A549 (cell line): ENCODE data around the gene CD300LF. TPM values are rescaled to one million over a fixed set of nuclear protein-coding genes. Genes with fewer than 3 reads are reported as not detected.

ENCODE experiments used
- ATAC-seq, 2 experiments: fragments of 200-7000 bp in 1 of 2; fragments of >200 bp in 1 of 2; cut with Nextera tagmentation in 1 of 2; cut with Tn5 transposase in 1 of 2; 3 replicates each; pipeline versions ENCODE4 v1.8.0 to v1.9.1; 2018 to 2020; ENCODE audit warnings: mild to moderate bottlenecking in 1 of 2, moderate library complexity in 1 of 2
- CTCF ChIA-PET: fragments of 300-600 bp; sonication (Branson Sonifier 250); formaldehyde crosslinking; extraction: SDS; loops from one replicate; lab custom pipeline; 2021; ENCODE audit warnings: antibody characterized with exemption, inconsistent platforms; lab: Yijun Ruan, JAX
- POLR2A ChIA-PET: fragments of 350-600 bp; formaldehyde crosslinking; extraction: SDS; loops from one replicate; lab custom pipeline; 2021; ENCODE audit warnings: antibody characterized with exemption, inconsistent platforms; lab: Yijun Ruan, JAX
- DNase-seq, 2 experiments: peaks; one replicate each; pipeline versions ENCODE4 v3.0.0 to v3.0.0-alpha.2; 2011 to 2016; ENCODE audit warnings: low read depth in 1 of 2, low spot score in 1 of 2
- FAIRE-seq: peaks from 2 replicates; lab custom pipeline; 2011; peaks lifted over from hg19 to GRCh38; lab: Jason Lieb, UNC
- H3K27ac ChIP-seq, 2 experiments: fragments of >200 bp; sonication (Bioruptor Twin); formaldehyde crosslinking; 3 replicates each; pipeline ENCODE4 v1.5.1; 2016 to 2017
- H3K4me1 ChIP-seq: fragments of >200 bp; sonication (Bioruptor Twin); formaldehyde crosslinking; 3 replicates; pipeline ENCODE4 v1.6.1; 2016
- H3K4me2 ChIP-seq: fragments of >200 bp; sonication (Bioruptor Twin); formaldehyde crosslinking; 3 replicates; pipeline ENCODE4 v1.6.1; 2016
- H3K4me3 ChIP-seq: fragments of >200 bp; sonication (Bioruptor Twin); formaldehyde crosslinking; 3 replicates; pipeline ENCODE4 v1.5.1; 2016
- H3K9me3 ChIP-seq: fragments of >200 bp; sonication (Bioruptor Twin); formaldehyde crosslinking; 3 replicates; pipeline ENCODE4 v1.6.1; 2016
- BCL3 ChIP-seq: fragments of >200 bp; sonication (Bioruptor Twin); formaldehyde crosslinking; IDR thresholded peaks from 3 replicates; pipeline ENCODE4 v1.6.1; 2016
- CHD2 ChIP-seq: fragments of 150-350 bp; IDR thresholded peaks from 2 replicates; pipeline ENCODE4 v1.6.1; 2014; ENCODE audit warnings: low read length; ENCODE audit not compliant: partially characterized antibody
- CHD4 ChIP-seq: fragments of 200-600 bp; sonication (generic); IDR thresholded peaks from 2 replicates; pipeline ENCODE4 v1.6.1; 2016; ENCODE audit warnings: antibody characterized with exemption, mild to moderate bottlenecking, borderline replicate concordance
- CTCF ChIP-seq: fragments of >200 bp; sonication (Bioruptor Twin); formaldehyde crosslinking; IDR thresholded peaks from 3 replicates; pipeline ENCODE4 v1.5.1; 2016
- EHMT2 ChIP-seq: fragments of 200-600 bp; sonication (generic); IDR thresholded peaks from 2 replicates; pipeline ENCODE4 v1.6.1; 2016; ENCODE audit warnings: antibody characterized with exemption, low read depth, mild to moderate bottlenecking, moderate library complexity
- FOXS1 ChIP-seq: fragments of 250-450 bp; sonication (Bioruptor Pico); IDR thresholded peaks from 2 replicates; pipeline ENCODE4 v1.5.0; 2020; ENCODE audit warnings: mild to moderate bottlenecking, moderate library complexity
- GATA3 ChIP-seq: IDR thresholded peaks from 2 replicates; pipeline ENCODE4 v1.6.1; 2012; ENCODE audit warnings: borderline replicate concordance
- HEYL ChIP-seq: fragments of 250-450 bp; sonication (Bioruptor Pico); IDR thresholded peaks from 2 replicates; pipeline ENCODE4 v1.8.0; 2021; ENCODE audit warnings: mild to moderate bottlenecking, moderate library complexity
- HOXB5 ChIP-seq: fragments of 250-450 bp; sonication (Bioruptor Pico); IDR thresholded peaks from 2 replicates; pipeline ENCODE4 v1.5.0; 2020; ENCODE audit warnings: mild to moderate bottlenecking, moderate library complexity
- JUN ChIP-seq, 2 experiments: fragments of >200 bp; sonication (Bioruptor Twin); formaldehyde crosslinking; IDR thresholded peaks; 2 replicates in 1 of 2; 3 replicates in 1 of 2; pipeline ENCODE4 v1.6.1; 2016 to 2017
- MAFK ChIP-seq: fragments of 450-650 bp; IDR thresholded peaks from 2 replicates; pipeline ENCODE4 v1.6.1; 2014; ENCODE audit not compliant: partially characterized antibody
- MAX ChIP-seq: IDR thresholded peaks from 2 replicates; pipeline ENCODE4 v1.6.1; 2012
- MYC ChIP-seq: IDR thresholded peaks from 2 replicates; pipeline ENCODE4 v1.6.1; 2012; ENCODE audit warnings: mild to moderate bottlenecking, inconsistent platforms, low read length, improper control_type of control experiment, borderline replicate concordance
- PHF8 ChIP-seq: fragments of 200-600 bp; sonication (generic); IDR thresholded peaks from 2 replicates; pipeline ENCODE4 v1.6.1; 2016; ENCODE audit warnings: low read depth, mild to moderate bottlenecking, antibody characterized with exemption, moderate library complexity, borderline replicate concordance
- RAD21 ChIP-seq, 2 experiments: fragments of >200 bp in 1 of 2; sonication (Bioruptor Twin) in 1 of 2; formaldehyde crosslinking in 1 of 2; IDR thresholded peaks in 1 of 2; conservative IDR thresholded peaks in 1 of 2; 2 replicates in 1 of 2; 3 replicates in 1 of 2; pipeline ENCODE4 v1.6.1; 2012 to 2018; ENCODE audit warnings: inconsistent platforms in 1 of 2
- RARB ChIP-seq: fragments of 250-450 bp; sonication (Bioruptor Pico); IDR thresholded peaks from 2 replicates; pipeline ENCODE4 v1.8.0; 2021; ENCODE audit warnings: mild to moderate bottlenecking, moderate library complexity
- RCOR1 ChIP-seq: fragments of 150-350 bp; IDR thresholded peaks from 2 replicates; pipeline ENCODE4 v1.6.1; 2014; ENCODE audit warnings: antibody characterized with exemption, low read length, low read depth
- TP53 ChIP-seq: fragments of 250-450 bp; sonication (Bioruptor Pico); IDR thresholded peaks from 2 replicates; pipeline ENCODE4 v1.5.0; 2021; ENCODE audit warnings: mild to moderate bottlenecking, moderate library complexity
- WGBS: methylation state at CpG from one replicate; pipeline ENCODE4 v1.1.6; 2017; ENCODE audit errors: missing lambda C conversion rate; 5-methylcytosine and 5-hydroxymethylcytosine counted together
- polyA plus RNA-seq, 4 experiments: library from polyadenylated mRNA; depleted of rRNA in 3 of 4; stranded (reverse); fragments of >200 nt; fragmentation: RNase III in 1 of 4; extraction: RNeasy Plus Mini Kit Qiagen cat#74134 plus additional on column Dnase treatment in 1 of 4; gene quantifications; 2 replicates in 3 of 4; 3 replicates in 1 of 4; pipeline ENCODE4 v1.2.3, GENCODE V29; 2011 to 2017
- TF ChIP-seq, protein P1 (sequence below): fragments of 450-650 bp; IDR thresholded peaks from 2 replicates; pipeline ENCODE4 v1.6.1; 2014; ENCODE audit warnings: antibody characterized with exemption
- TF ChIP-seq, protein P2 (sequence below): fragments of 250-450 bp; sonication (Bioruptor Pico); IDR thresholded peaks from 2 replicates; pipeline ENCODE4 v1.5.0; 2021; ENCODE audit warnings: mild to moderate bottlenecking, moderate library complexity, borderline replicate concordance

Gene CD300LF
- polyA plus RNA-seq, 2 of the 4 experiments (the other 2 are of a cell fraction), result not detected

GRCh38 chr17:74759243-74759801, 46.6 kb upstream of the CD300LF start:
- peak overlapping the region; percentile 66 for H3K4me2 ChIP-seq
- 95% methylated on average over 8 of the region's 9 CpGs for WGBS
- H3K4me1 ChIP-seq, result peaks cover 69% of the 10 kb centered on the region
- CTCF ChIA-PET, result interaction anchor here (0.5 to 34.9 kb wide), 12 partner anchors 5 to 540 kb away, joined by 3 to 705 read pairs (median 8); partner anchors contain the start of genes NAT9, NHERF1 and RAB37
- POLR2A ChIA-PET, result interaction anchor here (2.8 kb wide), 1 partner anchor 10 kb away, joined by 12 read pairs; no protein-coding TSS in a partner anchor
- H3K27ac ChIP-seq, result peak overlapping the region; percentile 57 to 79
- ATAC-seq (peak; percentile 6 to 38; a peak in 3 of 6 replicates), DNase-seq (no peak), FAIRE-seq (no peak)
- TF ChIP-seq MAX (no peak), MYC (no peak), CHD2 (no peak), JUN (IDR thresholded peaks at IDR 0.05) (no peak), FOXS1 (CRISPR knock-in tag) (no peak), HOXB5 (CRISPR knock-in tag) (no peak), RARB (CRISPR knock-in tag) (no peak), EHMT2 (no peak), BCL3 (no peak), TP53 (CRISPR knock-in tag) (no peak), CTCF (no peak), RAD21 (conservative IDR thresholded peaks at IDR 0.05 in 1 of 2, IDR thresholded peaks at IDR 0.05 in 1 of 2) (no peak), GATA3 (no peak), HEYL (CRISPR knock-in tag) (no peak), PHF8 (no peak), RCOR1 (no peak)
- TF ChIP-seq, protein P1, sequence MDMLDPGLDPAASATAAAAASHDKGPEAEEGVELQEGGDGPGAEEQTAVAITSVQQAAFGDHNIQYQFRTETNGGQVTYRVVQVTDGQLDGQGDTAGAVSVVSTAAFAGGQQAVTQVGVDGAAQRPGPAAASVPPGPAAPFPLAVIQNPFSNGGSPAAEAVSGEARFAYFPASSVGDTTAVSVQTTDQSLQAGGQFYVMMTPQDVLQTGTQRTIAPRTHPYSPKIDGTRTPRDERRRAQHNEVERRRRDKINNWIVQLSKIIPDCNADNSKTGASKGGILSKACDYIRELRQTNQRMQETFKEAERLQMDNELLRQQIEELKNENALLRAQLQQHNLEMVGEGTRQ, result no peak
- TF ChIP-seq, protein P2, sequence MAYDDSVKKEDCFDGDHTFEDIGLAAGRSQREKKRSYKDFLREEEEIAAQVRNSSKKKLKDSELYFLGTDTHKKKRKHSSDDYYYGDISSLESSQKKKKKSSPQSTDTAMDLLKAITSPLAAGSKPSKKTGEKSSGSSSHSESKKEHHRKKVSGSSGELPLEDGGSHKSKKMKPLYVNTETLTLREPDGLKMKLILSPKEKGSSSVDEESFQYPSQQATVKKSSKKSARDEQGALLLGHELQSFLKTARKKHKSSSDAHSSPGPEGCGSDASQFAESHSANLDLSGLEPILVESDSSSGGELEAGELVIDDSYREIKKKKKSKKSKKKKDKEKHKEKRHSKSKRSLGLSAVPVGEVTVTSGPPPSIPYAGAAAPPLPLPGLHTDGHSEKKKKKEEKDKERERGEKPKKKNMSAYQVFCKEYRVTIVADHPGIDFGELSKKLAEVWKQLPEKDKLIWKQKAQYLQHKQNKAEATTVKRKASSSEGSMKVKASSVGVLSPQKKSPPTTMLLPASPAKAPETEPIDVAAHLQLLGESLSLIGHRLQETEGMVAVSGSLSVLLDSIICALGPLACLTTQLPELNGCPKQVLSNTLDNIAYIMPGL, result no peak
- no peak overlapping the region for H3K4me3 ChIP-seq
- H3K9me3 ChIP-seq, result no peaks in the 10 kb centered on the region

- H3K27ac ChIP-seq, result peak overlapping the region; percentile 57 to 79
- H3K4me3 ChIP-seq, result no peak overlapping the region
- CTCF ChIA-PET, result interaction anchor here (0.5 to 34.9 kb wide), 9 partner anchors 4 to 539 kb away, joined by 3 to 705 read pairs (median 5); partner anchors contain the start of genes NAT9, NHERF1 and RAB37
- no peaks in the 10 kb centered on the region for H3K9me3 ChIP-seq
- DNase-seq (peak in 1 of 2 experiments; percentile 56), ATAC-seq (peak; percentile 42 to 63; a peak in 4 of 6 replicates), FAIRE-seq (no peak)
- peak; percentile 94 for TF ChIP-seq MAFK
- no peak for TF ChIP-seq CHD4
- H3K4me1 ChIP-seq, result peaks cover 64% of the 10 kb centered on the region
- peak overlapping the region; percentile 66 for H3K4me2 ChIP-seq
- POLR2A ChIA-PET, result interaction anchor here (2.8 kb wide), 1 partner anchor 9 kb away, joined by 12 read pairs; no protein-coding TSS in a partner anchor
- 82% methylated on average over 2 of the region's 2 CpGs for WGBS
Measured at GRCh38 chr17:74758848-74759168, 46.1 kb upstream of the CD300LF start.
